ENCODE results near the gene DNM1.

- TF ChIP-seq POLR2AphosphoS5 (IDR thresholded peaks at IDR 0.05) = no peak
- no peak for TF ChIP-seq CTCF (IDR thresholded peaks at IDR 0.05)
Measured at GRCh38 chr9:128219831-128220230, 16.7 kb downstream of the DNM1 start.
